ENCODE measurements around the gene DNAH11. TPM values are rescaled to one million over a fixed set of nuclear protein-coding genes. Genes with fewer than 3 reads are reported as not detected.
A peak's percentile ranks its signal among the peaks of the same experiment; 100 is the strongest.

Gene DNAH11
- total RNA-seq, 2 experiments from 2014 or later: 0.25 to 0.43 TPM

- H3K9me3 Mint-ChIP-seq: no peaks in the 10 kb centered on the region
- no peak overlapping the region for H3K4me3 Mint-ChIP-seq
- POLR2A ChIA-PET: no interaction called here
- H3K36me3 Mint-ChIP-seq: no peaks in the 10 kb centered on the region
- H3K27ac Mint-ChIP-seq: no peak overlapping the region
- ATAC-seq (ENCODE audit: low read depth): no peak
- no peak for DNase-seq
- H3K4me1 Mint-ChIP-seq: peaks cover 3% of the 10 kb centered on the region
- no peaks in the 10 kb centered on the region for H3K27me3 Mint-ChIP-seq
These were observed 221.0 kb downstream of the DNAH11 start for GRCh38 chr7:21763818-21764217.

- POLR2A ChIA-PET: no interaction called here
- no peaks in the 10 kb centered on the region for H3K27me3 Mint-ChIP-seq
- H3K36me3 Mint-ChIP-seq: no peaks in the 10 kb centered on the region
- peaks cover 3% of the 10 kb centered on the region for H3K4me1 Mint-ChIP-seq
- no peaks in the 10 kb centered on the region for H3K9me3 Mint-ChIP-seq
- no peak overlapping the region for H3K27ac Mint-ChIP-seq
- no peak for DNase-seq
- no peak overlapping the region for H3K4me3 Mint-ChIP-seq
- ATAC-seq (ENCODE audit: low read depth): no peak
These were observed 223.4 kb downstream of the DNAH11 start for GRCh38 chr7:21766218-21766617.

- Mint-ChIP-seq H3K4me1 (peaks cover 3% of the 10 kb centered on the region), H3K9me3 (no peaks in the 10 kb centered on the region), H3K4me3 (no peak overlapping the region), H3K27me3 (no peaks in the 10 kb centered on the region), H3K36me3 (no peaks in the 10 kb centered on the region), H3K27ac (no peak overlapping the region)
- POLR2A ChIA-PET: no interaction called here
- ATAC-seq (ENCODE audit: low read depth) (peak; percentile 71), DNase-seq (no peak)
These were observed 224.6 kb downstream of the DNAH11 start for GRCh38 chr7:21767300-21767900.

- no peaks in the 10 kb centered on the region for H3K36me3 Mint-ChIP-seq
- DNase-seq (no peak), ATAC-seq (ENCODE audit: low read depth) (no peak)
- peaks cover 3% of the 10 kb centered on the region for H3K4me1 Mint-ChIP-seq
- no peak overlapping the region for H3K4me3 Mint-ChIP-seq
- H3K27me3 Mint-ChIP-seq: no peaks in the 10 kb centered on the region
- H3K9me3 Mint-ChIP-seq: no peaks in the 10 kb centered on the region
- POLR2A ChIA-PET: no interaction called here
- H3K27ac Mint-ChIP-seq: no peak overlapping the region
These were observed 225.4 kb downstream of the DNAH11 start for GRCh38 chr7:21768279-21768678.

GRCh38 chr7:21771266-21771665 lies 228.4 kb downstream of the DNAH11 start:
- Mint-ChIP-seq H3K4me3 (no peak overlapping the region), H3K27ac (no peak overlapping the region), H3K9me3 (no peaks in the 10 kb centered on the region), H3K4me1 (no peaks in the 10 kb centered on the region), H3K27me3 (no peaks in the 10 kb centered on the region), H3K36me3 (no peaks in the 10 kb centered on the region)
- POLR2A ChIA-PET: no interaction called here
- no peak for ATAC-seq (ENCODE audit: low read depth)
- no peak for DNase-seq

- H3K27me3 Mint-ChIP-seq: no peaks in the 10 kb centered on the region
- no peaks in the 10 kb centered on the region for H3K9me3 Mint-ChIP-seq
- POLR2A ChIA-PET: no interaction called here
- ATAC-seq (ENCODE audit: low read depth) (no peak), DNase-seq (no peak)
- H3K4me1 Mint-ChIP-seq: no peaks in the 10 kb centered on the region
- H3K4me3 Mint-ChIP-seq: no peak overlapping the region
- no peak overlapping the region for H3K27ac Mint-ChIP-seq
- H3K36me3 Mint-ChIP-seq: no peaks in the 10 kb centered on the region
These were observed 229.2 kb downstream of the DNAH11 start for GRCh38 chr7:21771906-21772610.

GRCh38 chr7:21773326-21773725 lies 230.5 kb downstream of the DNAH11 start:
- no peak for ATAC-seq (ENCODE audit: low read depth)
- POLR2A ChIA-PET: no interaction called here

GRCh38 chr7:21777921-21778320 lies 235.1 kb downstream of the DNAH11 start:
- ATAC-seq (ENCODE audit: low read depth): no peak
- no peaks in the 10 kb centered on the region for H3K9me3 Mint-ChIP-seq
- no peaks in the 10 kb centered on the region for H3K27me3 Mint-ChIP-seq
- no peaks in the 10 kb centered on the region for H3K4me1 Mint-ChIP-seq
- no peaks in the 10 kb centered on the region for H3K36me3 Mint-ChIP-seq
- H3K4me3 Mint-ChIP-seq: no peak overlapping the region
- POLR2A ChIA-PET: no interaction called here
- DNase-seq: no peak
- H3K27ac Mint-ChIP-seq: no peak overlapping the region

More at GRCh38 chr7:21773326-21773725, 230.5 kb downstream of the DNAH11 start:
- H3K9me3 Mint-ChIP-seq: no peaks in the 10 kb centered on the region
- no peak for DNase-seq
- no peaks in the 10 kb centered on the region for H3K4me1 Mint-ChIP-seq
- no peaks in the 10 kb centered on the region for H3K27me3 Mint-ChIP-seq
- no peak overlapping the region for H3K27ac Mint-ChIP-seq
- H3K36me3 Mint-ChIP-seq: no peaks in the 10 kb centered on the region
- H3K4me3 Mint-ChIP-seq: no peak overlapping the region

- ATAC-seq (ENCODE audit: low read depth): no peak
- Mint-ChIP-seq H3K27ac (no peak overlapping the region), H3K36me3 (no peaks in the 10 kb centered on the region), H3K4me1 (no peaks in the 10 kb centered on the region), H3K4me3 (no peak overlapping the region), H3K27me3 (no peaks in the 10 kb centered on the region), H3K9me3 (no peaks in the 10 kb centered on the region)
- POLR2A ChIA-PET: no interaction called here
- no peak for DNase-seq
These were observed 236.1 kb downstream of the DNAH11 start for GRCh38 chr7:21778953-21779352.

GRCh38 chr7:21782996-21783395 lies 240.2 kb downstream of the DNAH11 start:
- no peak overlapping the region for H3K4me3 Mint-ChIP-seq
- no peaks in the 10 kb centered on the region for H3K4me1 Mint-ChIP-seq
- no peaks in the 10 kb centered on the region for H3K27me3 Mint-ChIP-seq
- POLR2A ChIA-PET: no interaction called here
- no peak for ATAC-seq (ENCODE audit: low read depth)
- no peaks in the 10 kb centered on the region for H3K36me3 Mint-ChIP-seq
- no peak for DNase-seq
- H3K27ac Mint-ChIP-seq: no peak overlapping the region
- no peaks in the 10 kb centered on the region for H3K9me3 Mint-ChIP-seq

GRCh38 chr7:21784989-21785388 lies 242.2 kb downstream of the DNAH11 start:
- POLR2A ChIA-PET: no interaction called here
- Mint-ChIP-seq H3K27me3 (no peaks in the 10 kb centered on the region), H3K27ac (no peak overlapping the region), H3K36me3 (no peaks in the 10 kb centered on the region), H3K4me3 (no peak overlapping the region), H3K4me1 (no peaks in the 10 kb centered on the region), H3K9me3 (no peaks in the 10 kb centered on the region)
- ATAC-seq (ENCODE audit: low read depth): no peak
- DNase-seq: no peak

- POLR2A ChIA-PET: no interaction called here
- H3K36me3 Mint-ChIP-seq: no peaks in the 10 kb centered on the region
- DNase-seq (no peak), ATAC-seq (ENCODE audit: low read depth) (no peak)
- no peaks in the 10 kb centered on the region for H3K27me3 Mint-ChIP-seq
- H3K4me1 Mint-ChIP-seq: no peaks in the 10 kb centered on the region
- no peak overlapping the region for H3K4me3 Mint-ChIP-seq
- no peaks in the 10 kb centered on the region for H3K9me3 Mint-ChIP-seq
- no peak overlapping the region for H3K27ac Mint-ChIP-seq
These were observed 263.0 kb downstream of the DNAH11 start for GRCh38 chr7:21805791-21806190.

- DNase-seq: no peak
- POLR2A ChIA-PET: no interaction called here
These were observed 263.5 kb downstream of the DNAH11 start for GRCh38 chr7:21806388-21806787.

GRCh38 chr7:21819048-21819447 lies 276.2 kb downstream of the DNAH11 start:
- no peak overlapping the region for H3K27ac Mint-ChIP-seq
- ATAC-seq (ENCODE audit: low read depth): no peak

More at GRCh38 chr7:21806388-21806787, 263.5 kb downstream of the DNAH11 start:
- no peaks in the 10 kb centered on the region for H3K4me1 Mint-ChIP-seq
- H3K36me3 Mint-ChIP-seq: no peaks in the 10 kb centered on the region
- no peaks in the 10 kb centered on the region for H3K27me3 Mint-ChIP-seq
- H3K4me3 Mint-ChIP-seq: no peak overlapping the region
- no peak overlapping the region for H3K27ac Mint-ChIP-seq
- H3K9me3 Mint-ChIP-seq: no peaks in the 10 kb centered on the region
- no peak for ATAC-seq (ENCODE audit: low read depth)

More at GRCh38 chr7:21819048-21819447, 276.2 kb downstream of the DNAH11 start:
- DNase-seq: no peak
- no peaks in the 10 kb centered on the region for H3K9me3 Mint-ChIP-seq
- no peaks in the 10 kb centered on the region for H3K27me3 Mint-ChIP-seq
- POLR2A ChIA-PET: no interaction called here
- H3K36me3 Mint-ChIP-seq: no peaks in the 10 kb centered on the region
- H3K4me3 Mint-ChIP-seq: no peak overlapping the region
- H3K4me1 Mint-ChIP-seq: no peaks in the 10 kb centered on the region

All from activated naive CD8-positive, alpha-beta T cell treated with anti-CD3 and anti-CD28 coated beads, Interleukin-2, amount 10 ng/mL, durations not matched to agents 7 days and 5 days (primary cell).